NCI-H2107 treated with DMSO at 0.1 percent for 48 hours (cell line): Measurements from ENCODE around the gene CDK19.

Experiments
- DNase-seq: peaks from one replicate; lab custom pipeline; 2025; ENCODE audit not compliant: unreplicated experiment; lab: John Stamatoyannopoulos, UW

CDK19 gene

GRCh38 chr6:110664933-110665332 lies 150.3 kb downstream of the CDK19 start:
- no peak for DNase-seq

- no peak for DNase-seq
These were observed 152.6 kb downstream of the CDK19 start for GRCh38 chr6:110662490-110663211.

- no peak for DNase-seq
These were observed 153.9 kb downstream of the CDK19 start for GRCh38 chr6:110661414-110661813.

GRCh38 chr6:110660066-110660655 lies 155.1 kb downstream of the CDK19 start:
- DNase-seq, result no peak

- DNase-seq, result no peak
These were observed 156.5 kb downstream of the CDK19 start for GRCh38 chr6:110658631-110659211.

GRCh38 chr6:110656492-110656891 lies 158.8 kb downstream of the CDK19 start:
- no peak for DNase-seq

- no peak for DNase-seq
These were observed 159.4 kb downstream of the CDK19 start for GRCh38 chr6:110655821-110656220.

GRCh38 chr6:110654096-110654820 lies 161.0 kb downstream of the CDK19 start:
- DNase-seq, result no peak

GRCh38 chr6:110653381-110653780 lies 161.9 kb downstream of the CDK19 start:
- DNase-seq, result no peak

- DNase-seq, result no peak
These were observed 162.7 kb downstream of the CDK19 start for GRCh38 chr6:110652520-110652919.

GRCh38 chr6:110650755-110651154 lies 164.5 kb downstream of the CDK19 start:
- DNase-seq, result no peak

- no peak for DNase-seq
These were observed 165.6 kb downstream of the CDK19 start for GRCh38 chr6:110649704-110650103.

GRCh38 chr6:110646951-110647910 lies 168.0 kb downstream of the CDK19 start:
- no peak for DNase-seq

- DNase-seq, result no peak
These were observed 168.9 kb downstream of the CDK19 start for GRCh38 chr6:110646419-110646698.

- DNase-seq, result no peak
These were observed 169.4 kb downstream of the CDK19 start for GRCh38 chr6:110645685-110646418.

- no peak for DNase-seq
These were observed 172.1 kb downstream of the CDK19 start for GRCh38 chr6:110643175-110643574.

GRCh38 chr6:110642711-110643110 lies 172.6 kb downstream of the CDK19 start:
- no peak for DNase-seq

- DNase-seq, result no peak
These were observed 178.5 kb downstream of the CDK19 start for GRCh38 chr6:110636781-110637180.

- no peak for DNase-seq
These were observed 180.2 kb downstream of the CDK19 start for GRCh38 chr6:110635096-110635495.

GRCh38 chr6:110633731-110634213 lies 181.5 kb downstream of the CDK19 start:
- no peak for DNase-seq
